Left renal pelvis (tissue), 4 donors: ENCODE data around the gene TRIM4. TPM values are rescaled to one million over a fixed set of nuclear protein-coding genes. Genes with fewer than 3 reads are reported as not detected.
"Not testable (repeated sequence)": the region's sequence is repeated elsewhere in the genome, so short reads cannot be mapped to it uniquely, and the experiment has no call there.

ENCODE experiments used
- DNase-seq, 4 donors: peaks; one replicate each; pipeline ENCODE4 v3.0.0-alpha.2; 2013; ENCODE audit warnings: low read depth in 4 of 4, low spot score in 3 of 4
- polyA plus RNA-seq, 4 donors: library from polyadenylated mRNA; unstranded; fragments of 120-200 nt; gene quantifications; one replicate each; pipeline ENCODE4 v1.2.1, GENCODE V29; 2013; ENCODE audit not compliant: insufficient read length in 4 of 4

The TRIM4 gene, protein sequence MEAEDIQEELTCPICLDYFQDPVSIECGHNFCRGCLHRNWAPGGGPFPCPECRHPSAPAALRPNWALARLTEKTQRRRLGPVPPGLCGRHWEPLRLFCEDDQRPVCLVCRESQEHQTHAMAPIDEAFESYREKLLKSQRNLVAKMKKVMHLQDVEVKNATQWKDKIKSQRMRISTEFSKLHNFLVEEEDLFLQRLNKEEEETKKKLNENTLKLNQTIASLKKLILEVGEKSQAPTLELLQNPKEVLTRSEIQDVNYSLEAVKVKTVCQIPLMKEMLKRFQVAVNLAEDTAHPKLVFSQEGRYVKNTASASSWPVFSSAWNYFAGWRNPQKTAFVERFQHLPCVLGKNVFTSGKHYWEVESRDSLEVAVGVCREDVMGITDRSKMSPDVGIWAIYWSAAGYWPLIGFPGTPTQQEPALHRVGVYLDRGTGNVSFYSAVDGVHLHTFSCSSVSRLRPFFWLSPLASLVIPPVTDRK
- polyA plus RNA-seq, result 10 to 100 TPM; 28.8 to 39.6 (median 35.8) TPM

DNA sequence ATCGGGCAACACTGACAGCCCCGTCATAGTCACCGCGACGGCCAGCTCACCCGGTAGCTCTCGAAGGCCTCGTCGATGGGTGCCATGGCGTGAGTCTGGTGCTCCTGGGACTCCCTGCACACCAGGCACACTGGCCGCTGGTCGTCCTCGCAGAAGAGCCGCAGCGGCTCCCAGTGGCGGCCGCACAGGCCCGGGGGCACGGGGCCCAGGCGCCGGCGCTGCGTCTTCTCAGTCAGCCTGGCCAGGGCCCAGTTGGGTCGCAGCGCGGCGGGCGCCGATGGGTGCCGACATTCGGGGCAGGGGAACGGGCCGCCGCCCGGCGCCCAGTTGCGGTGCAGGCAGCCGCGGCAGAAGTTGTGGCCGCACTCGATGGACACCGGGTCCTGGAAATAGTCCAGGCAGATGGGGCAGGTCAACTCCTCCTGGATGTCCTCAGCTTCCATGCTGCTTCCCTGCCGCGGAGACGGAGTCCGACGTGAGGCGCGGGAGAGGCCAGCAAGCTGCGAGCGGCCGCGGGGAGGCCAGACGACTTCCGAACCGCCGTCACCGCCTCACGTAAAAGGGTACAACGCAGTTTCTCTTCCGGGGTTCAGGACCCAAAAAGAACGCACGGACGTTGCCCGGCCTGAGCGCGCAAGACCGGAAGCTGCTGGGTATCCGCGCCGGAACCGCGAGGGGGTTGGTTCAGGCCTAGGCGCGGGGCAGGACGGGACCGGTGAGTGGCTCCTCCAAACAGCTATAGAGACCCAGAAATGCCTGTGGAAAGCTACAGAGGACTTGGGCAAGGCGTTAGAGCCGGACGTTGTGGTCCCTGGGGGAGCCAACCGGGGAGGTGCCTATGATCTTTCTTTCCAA, at the start of gene TRIM4:
TRIM4 (minus strand) TSS at position 572 of the 855 bp plus-strand sequence; CDS start at position 443, 129 bp downstream.
- DNase-seq, result peak; percentile 58 to 71 (median 66)

DNA sequence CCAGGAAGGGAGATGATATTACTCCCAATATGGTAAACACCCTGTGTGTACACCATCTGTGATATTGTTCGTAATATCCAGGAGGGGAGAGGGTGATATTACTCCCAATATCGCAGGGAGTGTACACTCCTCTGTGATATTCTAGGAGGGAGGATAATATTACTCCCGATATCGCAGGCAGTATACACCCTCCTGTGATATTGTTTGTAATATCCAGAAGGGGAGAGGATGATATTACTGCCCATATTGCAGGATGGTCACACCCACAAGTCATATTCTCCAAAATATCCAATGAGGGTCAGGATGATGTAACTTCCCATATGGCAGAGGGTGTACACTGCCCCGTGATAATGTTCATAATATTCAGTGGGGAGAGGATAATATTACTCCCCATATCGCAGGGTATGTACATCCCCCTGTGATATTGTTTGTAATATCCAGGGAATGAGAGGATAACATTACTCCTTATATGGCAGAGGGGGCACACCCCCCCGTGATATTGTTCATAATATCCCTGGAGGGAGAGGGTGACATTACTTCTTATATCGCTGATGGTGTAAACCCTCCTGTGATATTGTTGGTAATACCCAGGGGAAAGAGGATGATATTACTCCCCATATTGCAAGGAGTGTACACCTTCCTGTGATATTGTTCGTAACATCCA, 39.4 kb upstream of the TRIM4 start:
- DNase-seq, result no peak

DNA sequence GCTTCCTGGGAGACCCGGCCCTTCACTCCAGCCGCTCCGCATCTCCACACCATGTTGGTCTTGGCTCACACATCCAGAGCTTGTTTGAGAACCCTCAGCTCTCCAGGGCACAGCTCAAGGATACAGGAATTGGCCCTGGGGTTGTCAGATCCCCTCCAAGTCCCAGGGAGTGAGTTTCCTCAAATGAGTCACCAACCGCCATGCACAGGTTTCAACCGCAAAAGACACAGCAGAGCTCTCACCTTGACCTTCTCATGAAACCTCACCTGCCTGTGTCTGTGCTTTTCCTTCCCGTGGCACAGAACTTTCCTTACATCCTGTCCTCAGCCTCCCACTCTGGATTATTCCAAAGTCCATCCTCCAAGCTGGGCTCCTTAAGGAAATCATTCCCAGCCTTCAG, 35.9 kb upstream of the TRIM4 start:
- no peak for DNase-seq

DNA sequence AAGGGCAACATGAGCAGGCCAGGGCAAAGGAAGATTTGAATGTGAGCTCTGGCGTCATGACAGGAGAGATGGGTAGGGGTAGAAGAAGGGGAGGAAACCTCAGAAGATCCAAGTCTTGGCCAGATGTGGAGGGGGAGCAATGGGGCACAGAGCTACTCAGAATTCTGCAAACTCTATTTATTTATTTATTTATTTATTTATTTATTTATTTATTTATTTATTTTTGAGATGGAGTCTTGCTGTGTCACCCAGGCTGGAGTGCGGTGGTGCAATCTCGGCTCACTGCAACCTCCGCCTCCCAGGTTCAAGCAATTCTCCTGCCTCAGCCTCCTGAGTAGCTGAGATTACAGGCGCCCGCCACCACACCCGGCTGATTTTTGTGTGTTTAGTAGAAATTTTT, 35.3 kb upstream of the TRIM4 start:
- DNase-seq, result not testable (repeated sequence)

DNA sequence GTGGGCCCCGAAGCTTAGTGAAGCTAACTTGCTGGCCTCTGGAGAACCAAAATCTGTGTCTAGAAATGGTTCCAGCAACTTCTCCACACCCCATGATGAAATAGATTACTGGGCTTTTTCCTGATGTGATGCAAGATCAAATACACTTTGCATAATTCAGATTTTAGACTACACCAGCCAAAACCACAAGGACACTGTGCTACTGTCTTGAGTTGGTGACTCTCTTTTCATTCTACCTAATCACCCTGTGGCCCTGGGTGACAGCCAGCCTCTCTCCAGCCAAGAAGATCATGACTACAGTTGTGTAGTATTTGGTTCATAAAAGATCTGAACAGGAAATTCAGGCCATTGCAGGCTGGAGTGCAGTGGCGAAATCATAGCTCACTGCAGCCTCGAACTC, 34.3 kb upstream of the TRIM4 start:
- DNase-seq, result no peak

DNA sequence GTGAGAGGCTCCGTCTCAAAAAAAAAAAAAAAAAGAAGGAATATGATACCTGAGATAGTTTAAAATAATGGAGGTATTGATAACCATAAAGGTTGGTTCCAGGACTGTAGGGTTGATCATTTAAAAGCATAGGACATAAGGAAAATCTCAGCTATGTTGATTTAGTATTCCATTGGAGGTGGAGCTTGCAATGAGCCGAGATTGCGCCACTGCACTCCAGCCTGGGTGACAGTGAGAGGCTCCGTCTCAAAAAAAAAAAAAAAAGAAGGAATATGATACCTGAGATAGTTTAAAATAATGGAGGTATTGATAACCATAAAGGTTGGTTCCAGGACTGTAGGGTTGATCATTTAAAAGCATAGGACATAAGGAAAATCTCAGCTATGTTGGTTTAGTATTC, 33.3 kb upstream of the TRIM4 start:
- not testable (repeated sequence) for DNase-seq

DNA sequence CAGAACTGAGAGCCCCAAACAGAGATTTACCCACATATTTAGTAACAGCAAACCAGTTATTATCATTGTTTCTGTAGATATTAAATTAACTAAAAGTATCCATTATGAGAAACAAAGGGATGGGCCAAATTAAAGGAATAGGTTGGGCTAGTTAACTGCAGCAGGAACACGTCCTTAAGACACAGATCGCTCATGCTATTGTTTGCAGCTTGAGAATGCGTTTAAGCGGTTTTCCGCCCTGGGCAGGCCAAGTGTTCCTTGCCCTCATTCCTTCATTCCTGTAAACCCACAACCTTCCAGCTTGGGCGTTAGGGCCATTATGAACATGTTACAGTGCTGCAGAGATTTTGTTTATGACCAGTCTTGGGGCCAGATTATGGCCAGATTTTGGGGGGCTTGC, 31.5 kb upstream of the TRIM4 start:
- not testable (repeated sequence) for DNase-seq

DNA sequence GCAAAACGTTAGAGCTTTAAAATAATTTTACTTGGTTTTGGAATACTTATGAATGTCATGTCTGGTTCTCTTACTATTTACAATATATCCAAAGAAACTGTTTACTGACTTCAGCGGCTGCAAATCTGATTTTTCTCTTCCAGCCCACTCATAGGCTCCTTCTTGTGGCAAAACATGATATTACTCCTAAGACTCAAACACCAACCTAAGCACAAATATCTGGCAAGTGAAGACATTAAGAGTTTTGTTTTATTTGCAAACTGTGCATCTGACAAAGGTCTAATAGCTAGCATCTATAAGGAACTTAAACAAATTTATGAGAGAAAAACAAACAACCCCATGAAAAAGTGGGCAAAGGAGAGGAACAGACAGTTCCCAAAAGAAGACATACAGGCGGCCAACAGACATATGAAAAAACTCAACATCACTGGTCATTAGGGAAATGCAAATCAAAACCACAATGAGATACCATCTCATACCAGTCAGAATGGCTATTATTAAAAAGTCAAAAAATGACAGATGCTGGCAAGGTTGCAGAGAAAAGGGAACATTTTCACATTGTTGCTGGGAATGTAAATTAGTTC, 30.4 kb upstream of the TRIM4 start:
- DNase-seq, result no peak

DNA sequence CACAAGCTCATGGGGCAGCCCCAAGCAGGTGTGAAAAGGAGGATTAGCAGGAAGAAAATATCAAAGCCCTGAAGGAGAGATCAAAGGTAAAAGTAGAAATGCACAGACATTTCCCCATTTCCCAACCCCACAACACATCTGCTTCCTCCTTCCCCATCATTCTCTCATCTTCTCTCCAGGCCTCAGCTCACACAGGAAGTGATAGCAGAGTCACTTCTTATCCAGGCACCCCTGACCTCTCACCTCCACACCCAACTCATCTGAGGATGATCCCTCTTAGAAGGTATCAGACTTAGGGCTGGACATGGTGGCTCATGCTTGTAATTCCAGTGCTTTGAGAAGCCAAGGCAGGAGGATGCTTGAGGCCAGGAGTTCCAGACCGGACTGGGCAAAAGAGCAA, 28.3 kb upstream of the TRIM4 start:
- DNase-seq, result no peak

DNA sequence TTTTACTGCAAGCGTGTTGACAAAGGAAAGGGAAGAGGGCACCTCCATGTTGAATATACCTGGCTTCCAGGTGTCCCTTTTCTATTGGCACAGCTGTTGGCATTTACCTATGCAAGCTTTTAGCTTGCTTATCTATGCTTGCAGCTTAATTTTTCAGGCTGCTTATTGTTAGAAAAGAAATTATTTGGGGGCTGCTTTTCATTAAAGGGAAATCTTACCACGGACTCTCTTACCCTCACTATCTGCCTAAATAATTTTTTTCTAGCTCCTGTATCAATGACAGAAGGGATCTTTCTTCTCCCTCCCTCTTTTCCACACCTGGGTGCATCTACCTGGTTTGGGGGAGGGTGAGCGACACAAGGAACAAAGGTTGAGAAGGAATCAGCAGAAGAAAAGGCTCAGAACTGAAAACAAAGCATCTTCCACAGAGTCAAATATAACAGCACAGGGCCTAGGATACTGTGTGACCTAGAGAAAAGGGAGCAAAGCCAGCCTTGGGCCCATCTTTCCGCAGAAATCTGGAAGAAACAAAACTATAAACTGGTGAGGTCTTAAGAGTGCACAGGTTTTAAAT, 25.3 kb upstream of the TRIM4 start:
- DNase-seq, result no peak

DNA sequence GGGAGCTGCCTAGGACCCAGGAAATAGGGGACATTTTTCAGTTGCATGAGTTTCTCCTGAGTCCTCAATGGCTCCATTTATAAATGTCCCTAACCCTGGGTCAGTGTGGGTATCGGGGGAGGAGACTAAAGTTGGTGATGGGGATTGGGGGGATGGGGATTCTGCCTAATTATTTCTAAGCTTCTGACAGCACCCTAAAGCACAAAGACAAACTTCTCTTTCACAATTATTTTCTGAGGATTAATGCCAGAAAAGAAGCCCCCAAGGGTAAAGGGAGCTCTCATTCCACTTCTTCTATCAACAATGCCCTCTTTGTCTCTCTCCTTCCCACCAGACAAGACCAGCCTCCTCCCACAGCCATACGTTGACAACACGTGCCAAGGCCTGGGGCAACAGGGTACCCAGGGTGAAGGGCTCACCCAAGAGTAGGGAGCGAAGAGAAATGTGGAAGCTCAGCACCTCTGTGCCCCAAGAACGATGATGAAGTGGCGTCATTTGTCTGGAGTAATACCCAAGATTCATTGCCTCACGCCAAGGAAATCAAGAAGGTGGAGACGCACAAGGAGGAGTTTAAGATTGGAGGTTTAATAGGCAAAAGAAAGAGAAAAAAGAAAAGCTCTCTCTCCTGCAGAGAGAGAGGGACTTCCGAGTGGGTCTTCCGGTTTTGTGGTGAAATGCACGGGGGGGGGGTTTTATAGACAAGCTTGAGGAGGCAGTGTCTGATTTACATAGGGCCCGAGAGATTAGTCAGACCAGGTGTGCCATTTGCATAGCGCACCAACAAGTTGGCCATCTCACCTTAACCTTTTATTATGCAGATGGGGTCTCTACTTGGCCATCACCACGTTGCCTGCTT, 24.5 kb upstream of the TRIM4 start:
- DNase-seq, result no peak

DNA sequence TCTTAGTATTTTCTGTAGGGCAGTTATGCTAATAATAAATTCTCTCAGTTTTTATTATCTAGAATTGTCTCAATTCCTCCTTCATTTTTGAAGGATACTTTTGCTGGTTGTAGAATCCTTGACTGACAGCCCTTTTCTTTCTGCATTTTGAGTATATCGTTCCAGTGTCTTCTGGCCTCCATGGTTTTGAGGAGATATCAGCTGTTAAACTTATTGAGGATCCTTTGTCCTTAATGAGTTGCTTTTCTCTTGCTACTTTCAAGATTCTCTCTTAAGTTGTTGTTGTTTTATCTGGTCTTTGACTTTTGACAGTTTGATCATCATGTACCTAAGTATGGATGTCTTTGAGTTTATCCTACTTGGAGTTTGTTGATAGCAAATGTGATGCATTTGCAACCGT, 19.0 kb upstream of the TRIM4 start:
- no peak for DNase-seq

DNA sequence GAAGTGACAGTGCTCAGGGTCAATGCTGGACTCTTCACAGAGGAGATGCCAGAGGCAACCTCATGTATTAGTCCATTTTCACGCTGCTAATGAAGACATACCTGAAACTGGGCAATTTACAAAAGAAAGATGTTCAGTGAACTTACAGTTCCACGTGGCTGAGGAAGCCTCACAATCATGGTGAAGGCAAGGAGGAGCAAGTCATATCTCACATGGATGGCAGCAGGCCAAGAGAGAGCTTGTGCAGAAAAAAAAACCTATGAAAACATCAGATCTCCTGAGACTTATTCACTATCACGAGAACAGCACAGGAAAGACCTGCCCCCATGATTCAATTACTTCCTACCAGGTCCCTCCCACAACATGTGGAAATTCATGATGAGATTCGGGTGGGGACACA, 15.7 kb upstream of the TRIM4 start:
- not testable (repeated sequence) for DNase-seq

DNA sequence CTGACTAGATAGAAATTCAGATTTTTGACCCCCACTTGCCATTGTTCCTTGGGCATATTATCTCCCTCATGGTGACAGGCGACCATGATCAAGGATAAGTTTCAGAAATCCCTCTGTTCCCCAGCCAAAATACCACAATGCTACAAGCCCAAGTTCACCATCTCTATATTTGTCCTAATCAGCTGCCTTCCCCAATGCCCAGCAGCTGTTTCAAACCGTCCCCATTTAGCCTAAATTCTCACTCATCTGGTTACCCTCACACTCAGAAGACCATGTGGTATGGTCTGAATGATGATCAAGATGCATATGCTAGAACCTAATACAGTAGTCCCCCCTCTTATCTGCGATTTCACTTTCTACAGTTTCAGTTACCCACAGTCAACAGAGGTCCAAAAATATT, 11.0 kb upstream of the TRIM4 start:
- no peak for DNase-seq

DNA sequence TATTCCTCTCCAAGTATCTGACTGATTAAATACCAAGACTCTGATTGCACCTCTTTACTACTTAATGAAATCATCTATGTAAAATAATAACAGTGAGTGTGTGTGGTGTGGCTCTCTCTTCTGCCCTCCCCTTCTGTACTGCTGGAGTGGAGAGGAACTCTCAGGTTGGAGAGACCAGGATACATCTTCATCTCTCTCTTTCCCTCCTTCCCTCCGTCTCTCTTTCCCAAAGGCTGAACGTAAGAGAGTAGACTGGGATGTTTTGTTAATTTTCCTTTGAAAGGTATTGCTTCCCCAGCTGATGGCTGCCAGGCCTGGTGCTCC, 10.4 kb upstream of the TRIM4 start:
- DNase-seq, result no peak

DNA sequence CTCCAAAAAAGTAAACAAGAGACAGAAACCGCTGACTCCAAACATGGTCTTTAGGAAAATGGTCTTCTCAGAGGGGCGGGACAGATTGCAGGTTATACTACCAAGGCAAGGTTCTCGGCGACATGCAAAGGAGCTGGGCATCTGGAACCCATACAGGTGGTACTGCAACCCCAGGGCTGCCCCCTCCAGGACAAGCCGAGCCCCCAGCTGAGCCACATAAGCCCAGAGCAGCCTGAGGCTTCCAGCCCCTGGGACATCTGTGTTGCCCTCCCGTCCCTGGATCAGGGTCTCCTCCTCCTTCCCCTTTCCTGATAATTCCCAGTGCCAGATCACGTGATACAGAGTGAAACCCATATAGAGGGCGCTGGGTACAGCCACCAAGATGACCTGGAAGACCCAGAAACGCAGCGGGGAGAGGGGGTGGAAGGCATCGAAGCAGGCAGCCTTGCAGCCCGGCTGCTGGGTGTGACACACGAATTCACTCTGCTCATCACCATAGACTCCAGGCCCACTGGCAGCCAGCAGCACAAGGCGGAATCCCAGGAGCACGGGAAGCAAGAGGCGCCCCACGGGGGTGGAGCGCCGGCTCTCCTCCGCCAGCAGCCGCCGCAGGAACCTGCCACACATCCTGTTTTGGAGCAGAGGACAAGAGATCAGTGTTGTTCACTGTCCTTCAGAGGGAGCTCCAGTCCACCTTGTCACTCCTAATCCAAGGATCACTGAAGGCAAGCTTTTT, 9.8 kb upstream of the TRIM4 start, which contains the start of gene GJC3:
GJC3 (minus strand) TSS at position 627 of the 736 bp plus-strand sequence; CDS start at position 627, 0 bp downstream.
- DNase-seq, result peak in 1 of 4 donors; percentile 27

DNA sequence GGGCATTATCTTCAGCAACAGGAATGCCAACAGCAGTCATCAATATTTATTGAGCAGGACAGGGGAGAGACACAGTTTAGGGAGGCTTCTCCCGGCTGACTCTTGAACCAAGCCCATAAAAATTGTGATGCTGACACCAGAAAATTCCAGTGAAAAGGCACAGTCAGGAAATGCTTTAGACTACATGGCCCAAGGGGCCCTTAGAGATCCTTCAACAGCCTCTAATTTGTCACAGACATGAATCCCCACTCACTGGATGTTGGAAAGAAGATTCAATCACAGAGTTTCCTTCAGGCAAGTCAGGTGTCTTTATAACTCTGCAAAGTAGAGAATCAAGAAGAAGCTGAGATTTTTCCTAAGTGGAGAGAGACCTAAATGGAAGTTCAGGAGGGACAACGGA, 8.9 kb upstream of the TRIM4 start:
- no peak for DNase-seq

DNA sequence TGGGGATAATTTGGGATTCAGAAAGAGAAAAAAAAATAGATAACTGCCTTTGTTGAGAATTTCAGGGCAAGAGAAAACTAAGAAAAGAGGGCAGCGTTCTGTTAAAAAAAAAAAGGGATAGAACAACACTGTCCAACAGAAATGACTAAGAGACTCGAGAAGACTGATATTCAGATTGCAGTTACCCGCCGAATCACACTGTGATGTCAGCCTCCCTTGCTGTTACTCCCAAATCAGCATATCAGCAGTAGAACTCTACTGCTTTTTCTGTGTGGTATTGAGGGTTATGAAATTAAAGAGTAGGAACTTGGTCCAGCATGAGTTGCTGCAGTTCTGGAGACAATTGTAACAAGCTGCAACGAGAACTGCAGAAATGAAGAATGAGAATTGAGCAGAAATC, 8.2 kb upstream of the TRIM4 start:
- no peak for DNase-seq

DNA sequence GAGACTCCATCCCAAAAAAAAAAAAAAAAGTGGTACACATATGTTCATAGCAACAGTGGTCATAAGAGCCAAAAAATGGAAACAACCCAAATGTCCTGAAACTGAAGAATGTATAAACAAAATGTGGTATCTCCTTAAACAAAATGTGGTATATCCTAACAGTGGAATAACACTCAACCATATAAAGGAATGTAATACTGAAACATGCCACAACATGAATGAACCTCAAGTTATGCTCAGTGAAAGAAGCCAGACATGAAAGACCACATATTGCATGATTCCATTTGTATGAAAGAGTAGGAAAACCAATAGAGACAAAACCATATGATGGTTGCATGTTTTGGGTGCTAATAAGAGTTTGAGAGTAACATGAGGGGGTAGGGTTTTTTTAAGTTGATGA, 7.0 kb upstream of the TRIM4 start:
- DNase-seq, result no peak
